HG03521 (cell line): Measurements from ENCODE around the gene TUBGCP6.

Experiments used
- ATAC-seq: cut with Tn5 transposase; IDR thresholded peaks from one replicate; pipeline ENCODE4 v1.9.1; 2021; ENCODE audit warnings: mild to moderate bottlenecking, moderate library complexity; ENCODE audit not compliant: unreplicated experiment

Gene TUBGCP6

GRCh38 chr22:50198624-50199017 lies 46.2 kb downstream of the TUBGCP6 start:
- no peak for ATAC-seq

DNA sequence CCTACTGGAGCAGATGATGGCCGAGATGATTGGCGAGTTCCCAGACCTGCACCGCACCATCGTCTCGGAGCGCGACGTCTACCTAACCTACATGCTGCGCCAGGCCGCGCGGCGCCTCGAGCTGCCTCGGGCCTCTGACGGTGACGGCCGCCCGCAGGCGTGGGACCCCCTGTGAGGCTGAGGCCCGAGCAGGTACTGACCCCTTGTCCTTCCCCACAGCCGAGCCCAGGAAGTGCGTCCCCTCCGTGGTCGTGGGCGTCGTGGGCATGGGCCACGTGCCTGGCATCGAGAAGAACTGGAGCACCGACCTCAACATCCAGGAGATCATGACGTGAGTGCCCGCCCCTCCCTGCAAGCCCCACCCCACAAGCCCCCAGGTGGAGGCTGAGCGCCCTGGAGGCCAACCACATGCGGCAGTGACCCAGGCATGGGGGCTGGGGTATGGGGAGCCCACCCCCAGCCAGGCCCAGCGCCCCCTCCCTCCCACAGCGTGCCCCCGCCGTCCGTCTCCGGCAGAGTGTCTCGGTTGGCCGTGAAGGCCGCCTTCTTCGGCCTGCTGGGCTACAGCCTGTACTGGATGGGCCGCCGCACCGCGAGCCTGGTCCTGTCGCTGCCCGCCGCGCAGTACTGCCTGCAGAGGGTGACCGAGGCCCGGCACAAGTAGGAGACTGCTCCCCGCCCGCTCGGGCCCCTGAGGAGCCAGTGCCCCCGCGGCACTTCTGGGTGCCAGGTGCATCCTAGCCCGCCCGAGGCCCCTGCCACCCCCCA lies 46.8 kb downstream of the TUBGCP6 start:
- no peak for ATAC-seq

DNA sequence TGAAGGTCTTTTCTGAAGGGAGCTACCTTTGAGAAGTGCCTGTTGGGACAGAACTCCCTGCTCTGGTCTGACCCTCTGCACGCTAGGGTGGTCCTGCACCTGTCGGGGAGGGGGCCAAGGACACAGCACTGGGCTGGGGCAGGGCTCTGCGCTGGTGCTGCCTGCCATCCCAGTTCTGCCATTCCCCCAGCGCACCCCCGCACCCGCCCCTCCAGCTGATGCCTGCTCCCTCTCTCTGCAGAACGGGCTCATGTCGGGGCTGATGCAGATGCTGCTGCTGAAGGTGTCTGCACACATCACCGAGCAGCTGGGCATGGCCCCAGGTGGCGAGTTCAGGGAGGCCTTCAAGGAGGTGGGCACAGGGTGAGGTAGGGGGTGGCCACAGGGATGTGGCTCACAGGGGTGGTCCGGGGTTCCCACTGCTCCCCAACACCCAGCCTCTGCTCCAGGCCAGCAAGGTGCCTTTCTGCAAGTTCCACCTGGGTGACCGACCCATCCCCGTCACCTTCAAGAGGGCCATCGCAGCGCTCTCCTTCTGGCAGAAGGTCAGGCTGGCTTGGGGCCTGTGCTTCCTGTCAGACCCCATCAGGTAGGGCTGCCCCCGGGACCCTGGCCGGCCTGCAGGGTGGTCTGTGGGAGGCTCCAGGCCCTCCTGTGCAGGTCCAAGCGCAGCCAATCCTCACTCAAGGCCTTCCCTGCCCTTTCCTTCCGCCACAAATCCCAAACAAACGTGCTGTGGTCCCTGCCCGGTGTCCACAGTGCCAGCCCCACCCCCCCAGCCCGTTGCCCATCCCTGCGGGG lies 47.6 kb downstream of the TUBGCP6 start:
- no peak for ATAC-seq

DNA sequence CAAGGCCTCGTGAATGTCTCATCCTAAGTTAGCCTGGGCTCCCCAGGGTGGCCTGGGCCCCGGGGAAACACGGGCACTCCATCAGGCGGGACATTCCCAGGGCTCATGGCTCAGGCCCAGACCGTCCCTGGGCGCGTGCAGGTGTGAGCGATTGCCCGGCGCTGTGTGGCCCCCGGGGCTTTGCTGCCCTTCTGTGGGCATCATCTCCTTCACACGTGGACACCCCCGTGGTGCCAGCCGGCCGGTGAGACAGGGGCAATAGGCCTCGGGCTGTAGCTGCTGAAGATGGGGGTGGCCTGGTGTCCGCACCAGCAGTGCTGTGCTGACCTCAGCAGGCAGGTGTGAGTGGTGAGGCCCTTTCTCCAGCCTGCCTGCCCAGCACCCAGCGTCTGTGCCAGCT lies 48.6 kb downstream of the TUBGCP6 start:
- no peak for ATAC-seq

DNA sequence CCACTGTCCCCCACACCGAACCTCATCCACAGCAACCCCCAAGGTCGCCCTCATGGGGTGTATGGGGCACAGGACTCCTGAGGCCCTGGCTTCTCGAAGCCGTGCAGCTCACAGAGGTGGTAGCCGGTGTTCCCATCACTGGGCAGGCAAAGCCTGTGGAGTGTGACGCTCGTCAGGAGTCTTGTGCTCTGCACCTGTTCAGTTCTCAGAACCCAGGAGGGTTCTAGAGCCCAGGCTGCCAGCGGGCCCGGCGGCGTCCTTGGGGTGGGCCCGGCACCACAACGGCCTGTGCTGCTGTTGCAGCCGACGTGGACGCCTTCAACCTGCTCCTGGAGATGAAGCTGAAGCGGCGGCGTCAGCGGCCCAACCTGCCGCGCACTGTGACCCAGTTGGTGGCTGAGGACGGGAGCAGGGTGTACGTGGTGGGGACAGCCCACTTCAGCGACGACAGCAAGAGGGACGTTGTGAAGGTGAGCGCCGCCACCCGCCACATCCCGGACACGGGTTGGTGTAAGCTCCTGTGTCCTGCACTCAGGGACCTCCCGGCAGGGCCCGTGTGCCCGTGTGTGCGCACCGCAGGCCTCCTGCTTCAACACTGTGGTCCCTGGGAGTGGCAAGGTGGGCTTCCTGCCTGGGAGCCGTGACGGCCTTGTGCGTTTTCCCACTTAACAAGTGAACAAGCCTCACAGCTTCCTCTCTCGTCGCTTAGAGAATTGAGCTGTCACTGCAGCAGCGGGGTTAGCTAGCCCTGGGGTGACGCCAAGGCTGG lies 50.6 kb downstream of the TUBGCP6 start:
- ATAC-seq = no peak

GRCh38 chr22:50193621-50194020 lies 51.2 kb downstream of the TUBGCP6 start:
- ATAC-seq = no peak

GRCh38 chr22:50192436-50193204 lies 52.2 kb downstream of the TUBGCP6 start:
- no peak for ATAC-seq

DNA sequence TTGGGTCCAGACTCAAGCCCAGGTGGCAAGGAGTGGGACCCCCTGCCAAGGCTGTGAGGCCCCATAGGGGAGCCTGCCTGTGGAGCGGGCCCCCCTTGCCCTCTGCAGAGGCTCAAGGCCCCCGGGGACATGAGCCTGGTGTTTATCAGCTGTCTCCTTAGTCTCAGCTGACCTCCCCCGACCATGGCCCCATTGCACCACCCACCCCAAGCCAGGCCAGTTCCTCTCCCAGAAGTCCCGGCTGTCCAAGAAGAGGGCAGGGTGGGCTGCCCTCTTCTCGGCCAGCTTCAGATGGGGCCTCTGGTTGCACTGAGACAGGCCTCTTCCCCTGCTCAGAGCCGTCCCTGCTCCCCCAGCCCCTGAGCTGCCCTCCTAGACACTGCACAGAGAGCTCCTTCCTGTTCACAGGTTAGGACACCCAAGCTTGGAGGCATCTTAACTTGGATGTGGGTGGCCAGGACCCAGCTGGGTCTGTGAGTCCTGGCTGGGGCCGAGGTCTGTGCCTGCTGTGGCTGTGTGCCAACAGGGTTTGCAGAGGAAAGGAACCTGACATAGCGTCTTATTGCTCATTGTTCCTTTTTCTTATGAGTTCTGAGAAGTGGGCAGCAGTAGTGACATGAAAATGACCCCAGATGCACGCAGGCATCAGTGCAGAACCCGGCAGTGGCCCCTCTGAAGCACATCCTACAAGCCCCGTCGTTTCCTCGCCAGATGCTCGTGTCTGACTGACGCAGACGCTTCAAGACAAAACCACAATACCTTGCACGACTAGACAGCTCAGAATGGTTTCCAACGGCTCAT lies 53.7 kb downstream of the TUBGCP6 start:
- ATAC-seq = peak; percentile 7

DNA sequence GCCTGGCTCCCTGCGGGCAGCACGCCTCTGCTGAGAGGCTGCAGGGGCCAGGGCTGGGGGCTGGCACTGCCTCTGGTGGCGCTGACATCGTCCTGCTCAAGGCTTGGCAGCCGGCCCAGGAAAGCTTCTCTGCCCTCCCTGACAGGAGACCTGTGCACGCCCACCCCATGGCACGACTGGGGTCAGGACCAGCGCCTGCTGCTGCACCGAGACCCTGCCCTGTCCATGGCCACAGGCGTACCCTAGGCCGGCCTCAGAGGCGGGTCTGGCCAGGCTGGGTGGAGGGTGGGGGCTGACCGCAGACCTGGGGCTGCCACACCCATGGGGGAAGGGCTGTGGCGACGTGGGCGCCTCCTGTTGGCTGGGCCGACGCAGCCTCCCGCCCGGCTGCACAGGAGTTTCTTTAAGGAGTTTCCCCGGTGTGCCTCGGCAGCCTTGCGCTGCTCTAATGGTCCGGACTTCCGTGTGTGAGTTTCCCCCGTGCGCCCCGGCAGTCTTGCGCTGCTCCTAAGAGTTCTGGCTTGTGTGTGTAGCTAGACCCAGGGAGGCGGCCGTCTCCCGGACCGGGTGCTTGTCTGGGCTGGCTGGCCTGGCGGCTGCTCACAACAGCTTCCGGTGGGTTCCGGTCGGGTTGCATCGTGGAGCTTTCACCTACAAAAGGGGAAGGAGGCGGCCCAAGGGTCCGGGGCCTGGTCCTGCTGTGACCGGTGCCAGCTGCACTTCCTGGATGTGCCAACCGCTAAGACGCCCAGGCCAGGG lies 54.5 kb downstream of the TUBGCP6 start:
- peak; percentile 29 for ATAC-seq

DNA sequence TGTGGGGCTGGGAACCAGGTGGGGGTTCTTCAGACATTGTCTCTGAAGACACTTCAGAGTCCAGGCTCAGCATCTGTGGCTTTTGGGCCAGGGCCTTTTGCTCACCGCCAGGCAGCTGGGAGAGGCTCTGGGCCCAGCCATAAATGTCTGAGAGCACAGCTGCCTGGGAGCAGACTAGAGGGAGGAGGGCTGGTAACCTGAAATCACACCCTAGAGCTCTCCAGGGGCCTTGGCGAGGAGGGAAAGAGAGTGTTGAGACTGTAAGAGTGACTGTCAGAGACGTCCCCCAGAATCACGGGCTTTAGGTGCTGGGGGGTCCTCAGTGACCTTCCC lies 55.0 kb downstream of the TUBGCP6 start:
- no peak for ATAC-seq

DNA sequence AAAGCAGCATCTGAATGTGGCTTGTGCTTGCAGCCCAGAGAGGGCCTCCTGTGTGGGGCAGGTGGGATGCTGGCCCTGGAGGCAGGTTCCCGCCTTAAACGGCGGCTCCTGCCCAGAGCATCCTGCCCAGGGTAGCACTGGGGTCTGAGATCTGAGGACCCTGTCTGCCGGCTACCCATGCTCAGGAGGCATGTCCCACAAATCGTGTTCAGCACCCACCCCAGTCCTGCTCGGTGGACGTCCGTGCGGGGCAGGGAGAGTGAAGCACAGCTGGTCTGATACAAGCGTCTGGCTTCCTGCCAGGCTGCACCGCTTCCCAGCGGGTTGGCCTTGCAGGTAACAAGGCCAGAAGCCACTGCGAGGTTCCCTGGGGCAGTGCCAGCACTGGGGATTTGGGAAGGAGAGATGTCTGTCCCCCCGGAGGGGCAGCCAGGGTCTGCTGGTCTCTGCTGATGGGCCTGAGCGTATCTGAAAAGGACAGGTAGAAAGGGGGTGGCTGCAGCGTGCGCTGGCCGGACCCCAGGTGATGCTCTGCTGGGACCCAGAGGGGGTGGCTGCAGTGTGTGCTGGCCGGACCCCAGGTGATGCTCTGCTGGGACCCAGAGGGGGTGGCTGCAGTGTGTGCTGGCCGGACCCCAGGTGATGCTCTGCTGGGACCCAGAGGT lies 55.5 kb downstream of the TUBGCP6 start:
- no peak for ATAC-seq

DNA sequence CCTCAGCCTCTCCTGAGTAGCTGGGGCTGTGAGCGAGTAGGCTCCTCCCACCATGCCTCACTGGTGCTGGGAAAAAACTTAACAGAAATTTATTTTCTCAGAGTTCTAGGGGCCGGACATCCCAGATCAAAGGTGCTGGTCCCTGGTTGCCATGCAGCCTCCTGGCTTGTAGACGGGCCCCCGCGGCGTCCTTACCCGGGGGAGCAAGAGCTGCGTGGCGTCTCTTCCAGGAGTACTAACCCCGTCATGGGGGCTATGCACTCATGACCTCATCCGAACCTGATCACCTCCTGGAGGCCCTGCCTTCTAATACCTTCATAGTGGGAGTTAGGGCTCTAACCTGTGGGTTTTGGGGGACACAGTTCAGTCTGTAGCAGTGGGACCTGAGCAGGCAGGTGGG lies 56.5 kb downstream of the TUBGCP6 start:
- no peak for ATAC-seq

DNA sequence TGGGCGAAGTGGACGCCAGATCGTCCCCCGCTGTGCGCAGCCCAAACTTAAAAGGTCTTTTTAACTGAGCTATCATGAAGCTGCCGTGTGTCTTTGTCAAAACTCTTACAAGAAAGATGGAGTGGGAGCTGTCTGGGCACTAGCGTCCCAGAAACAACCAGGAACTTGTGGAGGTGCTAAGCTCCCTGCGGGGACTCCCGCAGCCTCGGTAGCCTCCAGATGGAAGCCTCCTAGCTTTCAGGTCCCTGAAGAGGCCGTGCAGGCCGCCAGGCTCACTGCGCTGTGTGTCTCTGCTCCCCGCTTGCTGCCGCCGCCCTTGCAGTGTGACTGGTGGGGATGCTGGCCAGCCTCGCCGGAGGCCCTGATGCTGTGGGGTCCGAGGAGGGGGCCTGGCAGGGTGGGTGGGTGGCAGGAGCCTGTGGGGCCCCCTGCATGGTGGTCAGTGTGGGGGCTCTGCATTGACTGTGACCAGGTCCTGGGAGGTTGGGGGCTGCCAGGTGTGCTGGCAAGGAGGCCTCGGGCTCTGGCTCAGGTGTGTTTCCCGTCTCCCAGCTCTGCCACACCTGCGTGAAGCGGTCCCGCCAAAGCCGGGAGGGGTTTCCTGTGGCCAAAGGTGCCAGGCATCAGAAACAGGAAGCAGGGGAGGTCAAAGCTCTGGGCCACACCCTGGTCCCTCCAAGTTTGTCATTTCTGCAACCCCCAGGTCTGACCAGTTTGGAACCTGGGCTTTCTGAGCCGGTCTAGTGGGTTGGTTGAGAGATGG lies 57.9 kb downstream of the TUBGCP6 start:
- ATAC-seq = no peak

GRCh38 chr22:50186181-50186714 lies 58.6 kb downstream of the TUBGCP6 start:
- ATAC-seq = no peak

GRCh38 chr22:50185375-50186087 lies 59.3 kb downstream of the TUBGCP6 start, which contains the start of gene TRABD:
Gene TRABD (plus strand): TSS chr22:50185913. CDS start chr22:50193061, 7,148 bp downstream.
- ATAC-seq = peak; percentile 53

- ATAC-seq = no peak
Observed at GRCh38 chr22:50184902-50185374, 59.9 kb downstream of the TUBGCP6 start.
